Upper lobe of left lung (tissue), 4 donors: ENCODE results near the gene GALNT18.

Experiments
- CTCF ChIP-seq, 6 experiments: fragments of 450-650 bp in 4 of 6; fragments of 200-600 bp in 2 of 6; sonication (generic) in 2 of 6; IDR thresholded peaks; one replicate each; pipeline ENCODE4 v1.5.1; 2016 to 2019; ENCODE audit warnings: antibody characterized with exemption in 6 of 6
- EP300 ChIP-seq, 4 donors: sonication (generic); formaldehyde crosslinking; IDR thresholded peaks; one replicate each; pipeline ENCODE4 v1.5.1; 2017; ENCODE audit warnings: antibody characterized with exemption in 4 of 4, control low read depth in 2 of 4
- POLR2A ChIP-seq, 4 donors: fragments of 450-650 bp; IDR thresholded peaks; one replicate each; pipeline ENCODE4 v1.5.1; 2016 to 2017; ENCODE audit warnings: antibody characterized with exemption in 4 of 4, mild to moderate bottlenecking in 2 of 4

DNA sequence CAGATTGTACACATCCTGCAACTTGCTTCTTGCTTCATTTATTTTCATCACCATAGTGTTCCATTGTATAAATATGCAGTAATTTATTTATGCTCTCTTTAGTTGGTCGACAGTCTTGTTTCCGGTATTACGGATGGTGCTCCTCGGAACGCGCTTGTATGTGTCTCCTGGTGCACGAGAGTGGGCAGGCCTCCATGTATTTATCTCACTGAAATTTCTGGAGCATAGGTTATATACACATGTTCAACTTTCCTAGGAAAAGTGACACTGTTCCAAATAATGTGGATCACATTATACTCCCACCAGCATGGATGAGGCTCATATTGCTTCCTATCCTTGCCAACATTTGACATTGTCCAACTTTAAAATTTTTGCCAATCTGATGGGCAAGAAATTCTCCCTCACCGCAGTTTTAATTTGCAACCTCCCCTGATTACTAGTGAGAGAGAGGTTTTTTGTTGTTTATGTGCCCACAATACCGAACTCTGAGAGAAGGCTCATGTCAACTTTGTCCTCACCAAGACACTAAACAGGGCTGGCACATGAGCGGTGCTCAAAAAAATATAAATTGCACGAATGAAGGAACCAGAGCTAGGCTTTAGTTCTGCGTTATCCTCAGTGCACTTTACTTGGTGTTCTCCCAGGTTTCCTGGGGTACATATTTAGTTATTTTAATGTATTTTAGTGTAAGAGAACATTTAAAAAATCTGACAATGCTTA is 272.5 kb downstream of the GALNT18 start:
- TF ChIP-seq CTCF (IDR thresholded peaks at IDR 0.05), result no peak
- TF ChIP-seq POLR2A (IDR thresholded peaks at IDR 0.05), result no peak
- no peak for TF ChIP-seq EP300 (IDR thresholded peaks at IDR 0.05)
